Measurements from ENCODE around the gene SPTB. TPM values are rescaled to one million over a fixed set of nuclear protein-coding genes. Genes with fewer than 3 reads are reported as not detected.

The SPTB gene
- polyA plus RNA-seq, 1 donor (not counting 4 experiments of a cell fraction or from before 2014, with no cell fraction given): not detected

- Histone ChIP-seq H3K9ac (ENCODE audit: control insufficient read depth, extremely low read depth, insufficient read depth, low read length) (peak overlapping the region; percentile 64), H3K9me3 (ENCODE audit: control insufficient read depth, low read depth, low read length) (no peaks in the 10 kb centered on the region), H3K4me1 (ENCODE audit: control insufficient read depth, extremely low read depth, insufficient read depth, low read length) (peaks cover 96% of the 10 kb centered on the region), H3K4me2 (ENCODE audit: control insufficient read depth, extremely low read depth, insufficient read depth, low read depth, low read length) (peak overlapping the region; percentile 29), H3K27me3 (ENCODE audit: control insufficient read depth, extremely low read depth, insufficient read depth, low read length) (no peaks in the 10 kb centered on the region), H4K20me1 (ENCODE audit: control insufficient read depth, extremely low read depth, insufficient read depth, low read length) (no peaks in the 10 kb centered on the region), H3K4me3 (ENCODE audit: control insufficient read depth in 2 of 3, extremely low read depth in 1 of 3, insufficient read depth in 2 of 3, low read depth in 1 of 3, low read length in 3 of 3) (no peak overlapping the region), H3K79me2 (ENCODE audit: control insufficient read depth, insufficient read depth, low read length) (peaks cover 87% of the 10 kb centered on the region), H3K27ac (ENCODE audit: control insufficient read depth, insufficient read depth, low read length) (peak overlapping the region; percentile 90), H3K36me3 (ENCODE audit: control insufficient read depth in 2 of 2, extremely low read depth in 1 of 2, insufficient read depth in 2 of 2, low read length in 2 of 2) (peaks cover 3 to 32% of the 10 kb centered on the region in 2 experiments), H3K9me1 (ENCODE audit: control insufficient read depth, extremely low read depth, insufficient read depth, low read length) (peaks cover 3% of the 10 kb centered on the region), H2AFZ (ENCODE audit: control insufficient read depth, low read length) (no peak overlapping the region)
- dilution Hi-C loops (cut with MboI; ENCODE audit: extremely low pct_ligation_motif_present, low sequenced_read_pairs): no loop called here
- FAIRE-seq (no peak), DNase-seq (ENCODE audit: low read depth, low spot score) (no peak)
- TF ChIP-seq EZH2 (IDR thresholded peaks at IDR 0.05; ENCODE audit: low read length): no peak
These were observed 157.8 kb downstream of the SPTB start for GRCh38 chr14:64721899-64722298.

GRCh38 chr14:64721391-64721791 lies 158.3 kb downstream of the SPTB start:
- DNase-seq (ENCODE audit: low read depth, low spot score) (no peak), FAIRE-seq (no peak)
- Histone ChIP-seq H3K9me1 (ENCODE audit: control insufficient read depth, extremely low read depth, insufficient read depth, low read length) (peaks cover 3% of the 10 kb centered on the region), H3K4me3 (ENCODE audit: control insufficient read depth in 2 of 3, extremely low read depth in 1 of 3, insufficient read depth in 2 of 3, low read depth in 1 of 3, low read length in 3 of 3) (no peak overlapping the region), H3K36me3 (ENCODE audit: control insufficient read depth in 2 of 2, extremely low read depth in 1 of 2, insufficient read depth in 2 of 2, low read length in 2 of 2) (peaks cover 3 to 32% of the 10 kb centered on the region in 2 experiments), H4K20me1 (ENCODE audit: control insufficient read depth, extremely low read depth, insufficient read depth, low read length) (no peaks in the 10 kb centered on the region), H3K4me2 (ENCODE audit: control insufficient read depth, extremely low read depth, insufficient read depth, low read depth, low read length) (peak overlapping the region; percentile 55), H3K27ac (ENCODE audit: control insufficient read depth, insufficient read depth, low read length) (peak overlapping the region; percentile 90), H2AFZ (ENCODE audit: control insufficient read depth, low read length) (no peak overlapping the region), H3K79me2 (ENCODE audit: control insufficient read depth, insufficient read depth, low read length) (peaks cover 90% of the 10 kb centered on the region), H3K4me1 (ENCODE audit: control insufficient read depth, extremely low read depth, insufficient read depth, low read length) (peaks cover 97% of the 10 kb centered on the region), H3K27me3 (ENCODE audit: control insufficient read depth, extremely low read depth, insufficient read depth, low read length) (no peaks in the 10 kb centered on the region), H3K9me3 (ENCODE audit: control insufficient read depth, low read depth, low read length) (no peaks in the 10 kb centered on the region), H3K9ac (ENCODE audit: control insufficient read depth, extremely low read depth, insufficient read depth, low read length) (peak overlapping the region; percentile 64)
- TF ChIP-seq CTCF (optimal IDR thresholded peaks at IDR 0.05 in 1 of 3, IDR thresholded peaks at IDR 0.05 in 1 of 3, conservative IDR thresholded peaks at IDR 0.05 in 1 of 3; ENCODE audit: extremely low read depth in 1 of 3, insufficient read depth in 2 of 3, low read length in 3 of 3) (no peak), EZH2 (IDR thresholded peaks at IDR 0.05; ENCODE audit: low read length) (no peak)
- dilution Hi-C loops (cut with MboI; ENCODE audit: extremely low pct_ligation_motif_present, low sequenced_read_pairs): no loop called here

DNA sequence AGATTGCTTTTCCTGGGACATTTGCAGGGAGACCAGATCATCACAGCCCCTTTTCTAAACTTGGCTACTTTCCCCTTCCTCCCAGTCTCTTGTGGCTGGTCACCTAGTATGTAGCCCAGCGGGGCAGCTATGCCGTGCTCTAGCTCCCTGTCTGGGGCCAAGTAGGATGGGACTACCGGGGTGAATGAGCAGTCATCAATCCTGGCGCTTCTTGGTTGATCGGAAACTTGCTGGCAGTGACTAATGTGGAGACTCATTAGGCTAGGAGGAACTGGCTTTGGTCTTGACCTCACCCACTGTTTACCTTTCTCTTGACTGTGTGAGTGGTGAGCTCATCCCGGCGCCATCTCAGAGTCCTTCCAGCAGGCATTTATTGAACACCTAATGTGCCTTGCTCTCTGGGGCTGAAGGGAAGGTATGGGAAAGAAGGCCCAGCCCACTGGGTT lies 159.6 kb downstream of the SPTB start:
- peak overlapping the region; percentile 55 for H3K4me2 ChIP-seq (ENCODE audit: control insufficient read depth, extremely low read depth, insufficient read depth, low read depth, low read length)
- peak overlapping the region; percentile 90 for H3K27ac ChIP-seq (ENCODE audit: control insufficient read depth, insufficient read depth, low read length)
- no peaks in the 10 kb centered on the region for H3K27me3 ChIP-seq (ENCODE audit: control insufficient read depth, extremely low read depth, insufficient read depth, low read length)
- DNase-seq (ENCODE audit: low read depth, low spot score): peak; percentile 81
- H4K20me1 ChIP-seq (ENCODE audit: control insufficient read depth, extremely low read depth, insufficient read depth, low read length): no peaks in the 10 kb centered on the region
- no peak overlapping the region for H2AFZ ChIP-seq (ENCODE audit: control insufficient read depth, low read length)
- peak; percentile 98 for FAIRE-seq
- no peak for TF ChIP-seq EZH2 (IDR thresholded peaks at IDR 0.05; ENCODE audit: low read length)
- TF ChIP-seq CTCF (optimal IDR thresholded peaks at IDR 0.05 in 1 of 3, IDR thresholded peaks at IDR 0.05 in 1 of 3, conservative IDR thresholded peaks at IDR 0.05 in 1 of 3; ENCODE audit: extremely low read depth in 1 of 3, insufficient read depth in 2 of 3, low read length in 3 of 3): no peak
- H3K79me2 ChIP-seq (ENCODE audit: control insufficient read depth, insufficient read depth, low read length): peaks cover 91% of the 10 kb centered on the region
- H3K9ac ChIP-seq (ENCODE audit: control insufficient read depth, extremely low read depth, insufficient read depth, low read length): peak overlapping the region; percentile 64
- H3K9me3 ChIP-seq (ENCODE audit: control insufficient read depth, low read depth, low read length): no peaks in the 10 kb centered on the region
- dilution Hi-C loops (cut with MboI; ENCODE audit: extremely low pct_ligation_motif_present, low sequenced_read_pairs): no loop called here
- H3K9me1 ChIP-seq (ENCODE audit: control insufficient read depth, extremely low read depth, insufficient read depth, low read length): no peaks in the 10 kb centered on the region
- H3K4me1 ChIP-seq (ENCODE audit: control insufficient read depth, extremely low read depth, insufficient read depth, low read length): peaks cover 97% of the 10 kb centered on the region
- no peak overlapping the region for H3K4me3 ChIP-seq (ENCODE audit: control insufficient read depth in 2 of 3, extremely low read depth in 1 of 3, insufficient read depth in 2 of 3, low read depth in 1 of 3, low read length in 3 of 3)
- peaks cover 2 to 27% of the 10 kb centered on the region in 2 experiments for H3K36me3 ChIP-seq (ENCODE audit: control insufficient read depth in 2 of 2, extremely low read depth in 1 of 2, insufficient read depth in 2 of 2, low read length in 2 of 2)

All from keratinocyte (primary cell).